ENCODE results near the gene TMEM8B.

DNA sequence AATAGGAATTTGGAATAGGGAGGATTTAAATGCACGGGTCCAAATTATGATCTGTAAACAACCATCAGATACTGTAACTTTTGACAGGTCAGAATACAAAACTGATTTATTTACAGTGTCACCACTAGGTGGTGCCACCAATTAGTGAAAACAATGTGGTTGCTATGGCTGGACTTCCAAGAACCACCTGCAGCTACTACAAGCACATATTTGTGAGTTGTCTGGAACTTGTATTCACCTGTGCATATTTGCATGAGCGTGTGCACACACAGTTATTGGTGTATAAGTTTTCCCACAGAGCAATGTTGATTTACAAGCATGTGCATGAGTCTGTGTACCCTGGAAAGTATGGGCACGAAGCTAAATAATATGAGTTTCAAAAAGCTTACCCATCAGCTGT is 74.0 kb downstream of the TMEM8B start:
- TF ChIP-seq, protein P1, sequence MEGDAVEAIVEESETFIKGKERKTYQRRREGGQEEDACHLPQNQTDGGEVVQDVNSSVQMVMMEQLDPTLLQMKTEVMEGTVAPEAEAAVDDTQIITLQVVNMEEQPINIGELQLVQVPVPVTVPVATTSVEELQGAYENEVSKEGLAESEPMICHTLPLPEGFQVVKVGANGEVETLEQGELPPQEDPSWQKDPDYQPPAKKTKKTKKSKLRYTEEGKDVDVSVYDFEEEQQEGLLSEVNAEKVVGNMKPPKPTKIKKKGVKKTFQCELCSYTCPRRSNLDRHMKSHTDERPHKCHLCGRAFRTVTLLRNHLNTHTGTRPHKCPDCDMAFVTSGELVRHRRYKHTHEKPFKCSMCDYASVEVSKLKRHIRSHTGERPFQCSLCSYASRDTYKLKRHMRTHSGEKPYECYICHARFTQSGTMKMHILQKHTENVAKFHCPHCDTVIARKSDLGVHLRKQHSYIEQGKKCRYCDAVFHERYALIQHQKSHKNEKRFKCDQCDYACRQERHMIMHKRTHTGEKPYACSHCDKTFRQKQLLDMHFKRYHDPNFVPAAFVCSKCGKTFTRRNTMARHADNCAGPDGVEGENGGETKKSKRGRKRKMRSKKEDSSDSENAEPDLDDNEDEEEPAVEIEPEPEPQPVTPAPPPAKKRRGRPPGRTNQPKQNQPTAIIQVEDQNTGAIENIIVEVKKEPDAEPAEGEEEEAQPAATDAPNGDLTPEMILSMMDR (conservative IDR thresholded peaks at IDR 0.05; ENCODE audit: low read length), result peak; percentile 84
- TF ChIP-seq EZH2phosphoT487 (IDR thresholded peaks at IDR 0.05; ENCODE audit: borderline replicate concordance), result no peak

All from Loucy (cell line).